HCT116 (cell line): ENCODE results near the gene CDYL. TPM values are rescaled to one million over a fixed set of nuclear protein-coding genes. Genes with fewer than 3 reads are reported as not detected.

ENCODE experiments used
- ATAC-seq: fragments of 200-7000 bp; cut with Tn5 transposase; 2 replicates; pipeline ENCODE4 v1.9.1; 2020; ENCODE audit warnings: mild to moderate bottlenecking, moderate library complexity
- BruUV-seq: library from RNA; stranded (reverse); fragments of 400-500 nt; replicated peaks from 2 replicates; lab custom pipeline; 2021; lab: Mats Ljungman, UMichigan
- CTCF ChIA-PET: fragments of 300-600 bp; sonication (Branson Sonifier 250); formaldehyde crosslinking; loops from one replicate; lab custom pipeline; 2021; ENCODE audit warnings: antibody characterized with exemption; lab: Charles Lee
- POLR2A ChIA-PET: fragments of 300-600, 350-600 bp; sonication (Branson Sonifier 250); formaldehyde crosslinking; loops from one replicate; lab custom pipeline; 2021; ENCODE audit warnings: antibody characterized with exemption; lab: Charles Lee
- RAD21 ChIA-PET, 2 experiments: fragments of 300-600 bp; sonication (Branson Sonifier 250); formaldehyde crosslinking; loops; one replicate each; lab custom pipeline; 2023; ENCODE audit warnings: low total read pairs in 2 of 2; ENCODE audit not compliant: uncharacterized antibody in 2 of 2, unreplicated experiment in 2 of 2, low non-redundant PET in 1 of 2; lab: Charles Lee
- DNase-seq: peaks from one replicate; pipeline ENCODE4 v3.0.0-alpha.2; 2010; ENCODE audit warnings: low read depth, low spot score
- H2AFZ ChIP-seq: fragments of 200-600 bp; shearing (Covaris generic), sonication (generic); 2 replicates; pipeline ENCODE4 v1.6.1; 2017; ENCODE audit warnings: low read depth, mixed run types, mixed read lengths, antibody characterized with exemption, low read length; ENCODE audit not compliant: poor library complexity, severe bottlenecking
- H3K27ac ChIP-seq: 2 replicates; pipeline ENCODE4 v1.5.1; 2012; ENCODE audit warnings: low read depth, low read length
- H3K27me3 ChIP-seq: fragments of 200-600 bp; sonication (generic); 2 replicates; pipeline ENCODE4 v1.6.1; 2016; ENCODE audit warnings: mixed run types, low read length, mixed read lengths; ENCODE audit not compliant: insufficient read depth
- H3K36me3 ChIP-seq, 2 experiments: fragments of 200-500 bp in 1 of 2; fragments of 200-600 bp in 1 of 2; sonication (Bioruptor generic) in 1 of 2; sonication (generic) in 1 of 2; 2 replicates each; pipeline versions ENCODE4 v1.5.1 to v1.6.1; 2014 to 2016; ENCODE audit warnings: low read length in 2 of 2, inconsistent platforms in 1 of 2, mixed read lengths in 1 of 2, mixed run types in 1 of 2; ENCODE audit not compliant: insufficient read depth in 2 of 2, control insufficient read depth in 1 of 2
- H3K4me1 ChIP-seq, 2 experiments: fragments of 200-600 bp in 1 of 2; sonication (generic) in 1 of 2; 2 replicates each; pipeline versions ENCODE4 v1.5.1 to v1.6.1; 2012 to 2017; ENCODE audit warnings: low read length in 2 of 2, inconsistent platforms in 1 of 2, mild to moderate bottlenecking in 1 of 2, mixed read lengths in 1 of 2, mixed run types in 1 of 2, moderate library complexity in 1 of 2; ENCODE audit not compliant: insufficient read depth in 2 of 2, control insufficient read depth in 1 of 2
- H3K4me2 ChIP-seq: fragments of 200-600 bp; sonication (generic); 2 replicates; pipeline ENCODE4 v1.6.1; 2017; ENCODE audit warnings: mixed run types, low read length, mixed read lengths
- H3K4me3 ChIP-seq, 2 experiments: fragments of 200-600 bp in 1 of 2; sonication (generic) in 1 of 2; replicated peaks in 1 of 2; 2 replicates each; pipeline ENCODE4 v1.5.1; 2011 to 2016; ENCODE audit warnings: low read length in 2 of 2, control low read depth in 1 of 2, low read depth in 1 of 2, mild to moderate bottlenecking in 1 of 2, mixed read lengths in 1 of 2, mixed run types in 1 of 2
- H3K79me2 ChIP-seq: fragments of 200-600 bp; sonication (generic); 2 replicates; pipeline ENCODE4 v1.6.1; 2017; ENCODE audit warnings: mild to moderate bottlenecking, mixed run types, low read length, moderate library complexity, mixed read lengths; ENCODE audit not compliant: insufficient read depth
- H3K9ac ChIP-seq: fragments of 200-600 bp; sonication (generic); 2 replicates; pipeline ENCODE4 v1.6.1; 2016; ENCODE audit warnings: low read length, mixed read lengths
- H3K9me2 ChIP-seq: fragments of 200-600 bp; sonication (generic), shearing (Covaris generic); 2 replicates; pipeline ENCODE4 v1.6.1; 2017; ENCODE audit warnings: mixed run types, mild to moderate bottlenecking, moderate library complexity; ENCODE audit not compliant: insufficient read depth
- H3K9me3 ChIP-seq, 2 experiments: fragments of 200-500 bp in 1 of 2; fragments of 200-600 bp in 1 of 2; sonication (Bioruptor generic) in 1 of 2; sonication (generic) in 1 of 2; 2 replicates each; pipeline ENCODE4 v1.6.1; 2014 to 2017; ENCODE audit warnings: low read length in 2 of 2, mixed read lengths in 2 of 2, inconsistent platforms in 1 of 2, low read depth in 1 of 2, mild to moderate bottlenecking in 1 of 2, mixed run types in 1 of 2, moderate library complexity in 1 of 2; ENCODE audit not compliant: control insufficient read depth in 1 of 2, insufficient read depth in 1 of 2
- H4K20me1 ChIP-seq: fragments of 200-600 bp; sonication (generic), shearing (Covaris generic); 2 replicates; pipeline ENCODE4 v1.6.1; 2017; ENCODE audit warnings: mixed run types, mild to moderate bottlenecking, moderate library complexity; ENCODE audit not compliant: insufficient read depth
- CBX3 ChIP-seq: IDR thresholded peaks from 2 replicates; pipeline ENCODE4 v1.6.1; 2012; ENCODE audit warnings: low read depth
- EGR1 ChIP-seq: IDR thresholded peaks from 2 replicates; pipeline ENCODE4 v1.6.1; 2012; ENCODE audit warnings: low read depth
- ELF1 ChIP-seq: IDR thresholded peaks from 2 replicates; pipeline ENCODE4 v1.6.1; 2012; ENCODE audit warnings: low read depth, borderline replicate concordance
- FOSL1 ChIP-seq: IDR thresholded peaks from 2 replicates; pipeline ENCODE4 v1.6.1; 2012; ENCODE audit warnings: low read depth
- JUND ChIP-seq: IDR thresholded peaks from 2 replicates; pipeline ENCODE4 v1.6.1; 2012
- POLR2A ChIP-seq: IDR thresholded peaks from 2 replicates; pipeline ENCODE4 v1.7.0; 2011; ENCODE audit warnings: borderline replicate concordance; ENCODE audit not compliant: insufficient read depth, insufficient read length; ENCODE audit errors: extremely low read depth
- POLR2AphosphoS5 ChIP-seq: IDR thresholded peaks from 2 replicates; pipeline ENCODE4 v1.6.1; 2011; ENCODE audit warnings: mild to moderate bottlenecking, low read depth, low read length, moderate library complexity
- RAD21 ChIP-seq: IDR thresholded peaks from 2 replicates; pipeline ENCODE4 v1.6.1; 2012; ENCODE audit warnings: low read depth, mild to moderate bottlenecking
- SIN3A ChIP-seq: IDR thresholded peaks from 2 replicates; pipeline ENCODE4 v1.6.1; 2012; ENCODE audit warnings: low read depth
- SP1 ChIP-seq: IDR thresholded peaks from 2 replicates; pipeline ENCODE4 v1.6.1; 2012; ENCODE audit warnings: low read depth
- SRF ChIP-seq: IDR thresholded peaks from 2 replicates; pipeline ENCODE4 v1.6.1; 2012; ENCODE audit warnings: low read depth
- TCF7L2 ChIP-seq: IDR thresholded peaks from 2 replicates; pipeline ENCODE4 v1.7.0; 2011; ENCODE audit warnings: borderline replicate concordance, inconsistent platforms; ENCODE audit not compliant: insufficient read depth, insufficient read length; ENCODE audit errors: extremely low read depth
- ZFX ChIP-seq: fragments of 450-650 bp; IDR thresholded peaks from 2 replicates; pipeline ENCODE4 v1.6.1; 2017
- ZNF274 ChIP-seq: fragments of 200-500 bp; sonication (Bioruptor generic); IDR thresholded peaks from 2 replicates; pipeline ENCODE4 v1.6.1; 2014; ENCODE audit warnings: mild to moderate bottlenecking, low read depth, low read length, inconsistent platforms
- intact Hi-C: fragments of 100-400 bp; cut with micrococcal nuclease; formaldehyde crosslinking; loops from 2 replicates; pipeline ENCODE4 v1.10.0; 2022
- total RNA-seq: library from RNA; stranded (reverse); gene quantifications from one replicate; pipeline ENCODE4 v1.2.1, GENCODE V29; 2021; ENCODE audit not compliant: unreplicated experiment
- TF ChIP-seq, protein P1 (sequence below), 3 experiments: fragments of 200-600 bp in 1 of 3; sonication (generic) in 1 of 3; IDR thresholded peaks in 2 of 3; conservative IDR thresholded peaks in 1 of 3; 2 replicates each; pipeline ENCODE4 v1.5.1; 2012 to 2017; ENCODE audit warnings: low read depth in 2 of 3, low read length in 2 of 3, antibody characterized with exemption in 1 of 3, borderline replicate concordance in 1 of 3, control low read depth in 1 of 3, mild to moderate bottlenecking in 1 of 3, mixed read lengths in 1 of 3, mixed run types in 1 of 3, moderate library complexity in 1 of 3; ENCODE audit not compliant: insufficient read depth in 1 of 3
- TF ChIP-seq, protein P2 (sequence below): IDR thresholded peaks from 2 replicates; pipeline ENCODE4 v1.6.1; 2012
- TF ChIP-seq, protein P3 (sequence below): IDR thresholded peaks from 2 replicates; pipeline ENCODE4 v1.6.1; 2012; ENCODE audit warnings: low read depth
- TF ChIP-seq, protein P4 (sequence below): IDR thresholded peaks from 2 replicates; pipeline ENCODE4 v1.6.1; 2012
- TF ChIP-seq, protein P5 (sequence below): IDR thresholded peaks from 2 replicates; pipeline ENCODE4 v1.6.1; 2011; ENCODE audit warnings: mild to moderate bottlenecking, low read length, moderate library complexity; ENCODE audit not compliant: insufficient replicate concordance; ENCODE audit errors: extremely low read depth

CDYL gene
- total RNA-seq, 1 experiment from 2014 or later: 42.6 TPM

DNA sequence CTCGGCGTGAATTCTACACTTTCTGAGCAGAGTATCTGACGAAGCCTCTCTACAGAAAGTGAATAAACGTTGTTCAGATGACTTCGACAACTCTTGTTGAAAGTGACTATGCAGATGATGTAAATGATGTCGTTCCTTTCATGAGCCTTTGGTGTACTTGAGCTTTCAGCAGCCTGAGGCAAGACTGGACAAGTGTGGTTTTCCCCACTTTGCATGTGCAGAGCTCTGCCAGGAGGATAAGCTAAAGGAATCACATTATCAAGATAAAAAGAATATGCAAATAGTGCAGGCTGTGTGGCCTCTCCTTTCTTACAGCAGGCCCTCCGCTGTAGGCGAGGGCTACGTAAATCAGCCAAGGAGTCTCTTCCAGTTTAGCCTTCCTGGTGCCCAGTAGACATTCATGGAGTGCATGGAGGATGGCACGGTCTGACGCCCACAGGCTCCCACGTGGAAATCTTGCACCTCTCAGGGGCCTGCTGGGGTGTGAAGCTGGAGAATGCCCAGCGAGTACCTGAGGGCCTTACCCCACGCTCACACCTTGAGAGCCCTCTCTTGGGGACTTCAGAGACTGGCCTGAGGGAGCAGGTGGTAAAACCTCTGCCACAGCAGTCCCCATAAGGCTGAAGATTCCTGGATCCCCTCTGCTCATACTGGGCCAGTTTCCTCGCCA, 172.7 kb downstream of the CDYL start:
- intact Hi-C loops: no loop called here
- POLR2A ChIA-PET: no interaction called here
- H3K9me3 ChIP-seq: no peaks in the 10 kb centered on the region
- H3K4me1 ChIP-seq: no peaks in the 10 kb centered on the region
- H3K79me2 ChIP-seq: no peaks in the 10 kb centered on the region
- H3K27me3 ChIP-seq: no peaks in the 10 kb centered on the region
- H3K4me3 ChIP-seq: no peak overlapping the region
- H3K36me3 ChIP-seq: peaks cover 0 to 7% of the 10 kb centered on the region in 2 experiments; a peak in 2 of 4 replicates
- H3K27ac ChIP-seq: no peak overlapping the region
- H3K4me2 ChIP-seq: no peak overlapping the region
- H3K9ac ChIP-seq: no peak overlapping the region
- CTCF ChIA-PET: no interaction called here
- no peak overlapping the region for H2AFZ ChIP-seq
- ATAC-seq (no peak), DNase-seq (no peak)
- RAD21 ChIA-PET: no interaction called here
- no peaks in the 10 kb centered on the region for H3K9me2 ChIP-seq
- no TSS peak for BruUV-seq
- H4K20me1 ChIP-seq: no peaks in the 10 kb centered on the region
- TF ChIP-seq ZFX (no peak), SP1 (no peak), POLR2A (no peak), POLR2AphosphoS5 (no peak), CBX3 (no peak), FOSL1 (no peak), ZNF274 (no peak), ELF1 (no peak), RAD21 (no peak), JUND (no peak), SRF (no peak), SIN3A (no peak), EGR1 (no peak), TCF7L2 (no peak)
- TF ChIP-seq, protein P1, sequence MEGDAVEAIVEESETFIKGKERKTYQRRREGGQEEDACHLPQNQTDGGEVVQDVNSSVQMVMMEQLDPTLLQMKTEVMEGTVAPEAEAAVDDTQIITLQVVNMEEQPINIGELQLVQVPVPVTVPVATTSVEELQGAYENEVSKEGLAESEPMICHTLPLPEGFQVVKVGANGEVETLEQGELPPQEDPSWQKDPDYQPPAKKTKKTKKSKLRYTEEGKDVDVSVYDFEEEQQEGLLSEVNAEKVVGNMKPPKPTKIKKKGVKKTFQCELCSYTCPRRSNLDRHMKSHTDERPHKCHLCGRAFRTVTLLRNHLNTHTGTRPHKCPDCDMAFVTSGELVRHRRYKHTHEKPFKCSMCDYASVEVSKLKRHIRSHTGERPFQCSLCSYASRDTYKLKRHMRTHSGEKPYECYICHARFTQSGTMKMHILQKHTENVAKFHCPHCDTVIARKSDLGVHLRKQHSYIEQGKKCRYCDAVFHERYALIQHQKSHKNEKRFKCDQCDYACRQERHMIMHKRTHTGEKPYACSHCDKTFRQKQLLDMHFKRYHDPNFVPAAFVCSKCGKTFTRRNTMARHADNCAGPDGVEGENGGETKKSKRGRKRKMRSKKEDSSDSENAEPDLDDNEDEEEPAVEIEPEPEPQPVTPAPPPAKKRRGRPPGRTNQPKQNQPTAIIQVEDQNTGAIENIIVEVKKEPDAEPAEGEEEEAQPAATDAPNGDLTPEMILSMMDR (IDR thresholded peaks at IDR 0.05 in 2 of 3, conservative IDR thresholded peaks at IDR 0.05 in 1 of 3; ENCODE audit: borderline replicate concordance in 1 of 3, insufficient read depth in 1 of 3, low read depth in 2 of 3, low read length in 2 of 3): no peak
- TF ChIP-seq, protein P2, sequence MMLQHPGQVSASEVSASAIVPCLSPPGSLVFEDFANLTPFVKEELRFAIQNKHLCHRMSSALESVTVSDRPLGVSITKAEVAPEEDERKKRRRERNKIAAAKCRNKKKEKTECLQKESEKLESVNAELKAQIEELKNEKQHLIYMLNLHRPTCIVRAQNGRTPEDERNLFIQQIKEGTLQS: no peak
- TF ChIP-seq, protein P3, sequence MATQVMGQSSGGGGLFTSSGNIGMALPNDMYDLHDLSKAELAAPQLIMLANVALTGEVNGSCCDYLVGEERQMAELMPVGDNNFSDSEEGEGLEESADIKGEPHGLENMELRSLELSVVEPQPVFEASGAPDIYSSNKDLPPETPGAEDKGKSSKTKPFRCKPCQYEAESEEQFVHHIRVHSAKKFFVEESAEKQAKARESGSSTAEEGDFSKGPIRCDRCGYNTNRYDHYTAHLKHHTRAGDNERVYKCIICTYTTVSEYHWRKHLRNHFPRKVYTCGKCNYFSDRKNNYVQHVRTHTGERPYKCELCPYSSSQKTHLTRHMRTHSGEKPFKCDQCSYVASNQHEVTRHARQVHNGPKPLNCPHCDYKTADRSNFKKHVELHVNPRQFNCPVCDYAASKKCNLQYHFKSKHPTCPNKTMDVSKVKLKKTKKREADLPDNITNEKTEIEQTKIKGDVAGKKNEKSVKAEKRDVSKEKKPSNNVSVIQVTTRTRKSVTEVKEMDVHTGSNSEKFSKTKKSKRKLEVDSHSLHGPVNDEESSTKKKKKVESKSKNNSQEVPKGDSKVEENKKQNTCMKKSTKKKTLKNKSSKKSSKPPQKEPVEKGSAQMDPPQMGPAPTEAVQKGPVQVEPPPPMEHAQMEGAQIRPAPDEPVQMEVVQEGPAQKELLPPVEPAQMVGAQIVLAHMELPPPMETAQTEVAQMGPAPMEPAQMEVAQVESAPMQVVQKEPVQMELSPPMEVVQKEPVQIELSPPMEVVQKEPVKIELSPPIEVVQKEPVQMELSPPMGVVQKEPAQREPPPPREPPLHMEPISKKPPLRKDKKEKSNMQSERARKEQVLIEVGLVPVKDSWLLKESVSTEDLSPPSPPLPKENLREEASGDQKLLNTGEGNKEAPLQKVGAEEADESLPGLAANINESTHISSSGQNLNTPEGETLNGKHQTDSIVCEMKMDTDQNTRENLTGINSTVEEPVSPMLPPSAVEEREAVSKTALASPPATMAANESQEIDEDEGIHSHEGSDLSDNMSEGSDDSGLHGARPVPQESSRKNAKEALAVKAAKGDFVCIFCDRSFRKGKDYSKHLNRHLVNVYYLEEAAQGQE: no peak
- TF ChIP-seq, protein P4, sequence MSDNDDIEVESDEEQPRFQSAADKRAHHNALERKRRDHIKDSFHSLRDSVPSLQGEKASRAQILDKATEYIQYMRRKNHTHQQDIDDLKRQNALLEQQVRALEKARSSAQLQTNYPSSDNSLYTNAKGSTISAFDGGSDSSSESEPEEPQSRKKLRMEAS: no peak
- TF ChIP-seq, protein P5, sequence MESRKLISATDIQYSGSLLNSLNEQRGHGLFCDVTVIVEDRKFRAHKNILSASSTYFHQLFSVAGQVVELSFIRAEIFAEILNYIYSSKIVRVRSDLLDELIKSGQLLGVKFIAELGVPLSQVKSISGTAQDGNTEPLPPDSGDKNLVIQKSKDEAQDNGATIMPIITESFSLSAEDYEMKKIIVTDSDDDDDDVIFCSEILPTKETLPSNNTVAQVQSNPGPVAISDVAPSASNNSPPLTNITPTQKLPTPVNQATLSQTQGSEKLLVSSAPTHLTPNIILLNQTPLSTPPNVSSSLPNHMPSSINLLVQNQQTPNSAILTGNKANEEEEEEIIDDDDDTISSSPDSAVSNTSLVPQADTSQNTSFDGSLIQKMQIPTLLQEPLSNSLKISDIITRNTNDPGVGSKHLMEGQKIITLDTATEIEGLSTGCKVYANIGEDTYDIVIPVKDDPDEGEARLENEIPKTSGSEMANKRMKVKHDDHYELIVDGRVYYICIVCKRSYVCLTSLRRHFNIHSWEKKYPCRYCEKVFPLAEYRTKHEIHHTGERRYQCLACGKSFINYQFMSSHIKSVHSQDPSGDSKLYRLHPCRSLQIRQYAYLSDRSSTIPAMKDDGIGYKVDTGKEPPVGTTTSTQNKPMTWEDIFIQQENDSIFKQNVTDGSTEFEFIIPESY: no peak
